Body of pancreas (tissue), 4 donors: ENCODE data around the gene DNM3. TPM values are rescaled to one million over a fixed set of nuclear protein-coding genes. Genes with fewer than 3 reads are reported as not detected.

Source experiments
- ATAC-seq: fragments of 150-250 bp; one replicate; pipeline ENCODE4 v1.9.1; 2016
- DNase-seq, 4 donors: peaks; one replicate each; pipeline ENCODE4 v3.0.0-alpha.2; 2019
- H3K27ac ChIP-seq, 4 donors: fragments of 200-600 bp; sonication (generic); 1 replicate in 3 of 4; 2 replicates in 1 of 4; pipeline versions ENCODE4 v1.5.1 to v1.6.1; 2016 to 2019; ENCODE audit warnings: mild to moderate bottlenecking in 1 of 4, mixed read lengths in 1 of 4, moderate library complexity in 1 of 4
- H3K27me3 ChIP-seq, 2 donors: fragments of 200-600 bp; sonication (generic); one replicate each; pipeline ENCODE4 v1.6.0; 2016; ENCODE audit warnings: mild to moderate bottlenecking in 1 of 2
- H3K36me3 ChIP-seq, 2 donors: fragments of 200-600 bp; sonication (generic); replicated peaks in 1 of 2; 2 replicates each; pipeline ENCODE4 v1.5.1; 2016; ENCODE audit warnings: low read depth in 2 of 2; ENCODE audit not compliant: insufficient read depth in 1 of 2
- H3K4me1 ChIP-seq: fragments of 200-600 bp; sonication (generic); one replicate; pipeline ENCODE4 v1.6.0; 2016
- H3K4me3 ChIP-seq, 2 donors: fragments of 200-600 bp; sonication (generic); 1 replicate in 1 of 2; 2 replicates in 1 of 2; pipeline ENCODE4 v1.5.1; 2016 to 2019
- H3K9me3 ChIP-seq, 3 donors: fragments of 200-600 bp; sonication (generic); 1 replicate in 2 of 3; 2 replicates in 1 of 3; pipeline ENCODE4 v1.5.1; 2016
- POLR2A ChIP-seq, 3 donors: fragments of 450-650 bp; IDR thresholded peaks; one replicate each; pipeline ENCODE4 v1.6.1; 2016; ENCODE audit warnings: antibody characterized with exemption in 3 of 3, mild to moderate bottlenecking in 2 of 3
- WGBS, 2 donors: methylation state at CpG; one replicate each; pipeline ENCODE4 v1.1.5; 2017; 5-methylcytosine and 5-hydroxymethylcytosine counted together
- intact Hi-C: fragments of 100-400 bp; cut with DNase I; formaldehyde crosslinking; loops from one replicate; pipeline ENCODE4 v1.15.1; 2023
- total RNA-seq, 2 donors: library from RNA; depleted of rRNA; stranded (reverse); fragments of >200 nt; gene quantifications; one replicate each; pipeline ENCODE4 v1.1.0, GENCODE V29; 2016
- TF ChIP-seq, protein P1 (sequence below), 7 experiments: fragments of 450-650 bp in 4 of 7; fragments of 200-600 bp in 3 of 7; sonication (generic) in 3 of 7; IDR thresholded peaks; one replicate each; pipeline ENCODE4 v1.5.1; 2016 to 2019; ENCODE audit warnings: antibody characterized with exemption in 7 of 7

Gene DNM3
- total RNA-seq, 2 donors from 2014 or later: 2.9 to 4.0 TPM

DNA sequence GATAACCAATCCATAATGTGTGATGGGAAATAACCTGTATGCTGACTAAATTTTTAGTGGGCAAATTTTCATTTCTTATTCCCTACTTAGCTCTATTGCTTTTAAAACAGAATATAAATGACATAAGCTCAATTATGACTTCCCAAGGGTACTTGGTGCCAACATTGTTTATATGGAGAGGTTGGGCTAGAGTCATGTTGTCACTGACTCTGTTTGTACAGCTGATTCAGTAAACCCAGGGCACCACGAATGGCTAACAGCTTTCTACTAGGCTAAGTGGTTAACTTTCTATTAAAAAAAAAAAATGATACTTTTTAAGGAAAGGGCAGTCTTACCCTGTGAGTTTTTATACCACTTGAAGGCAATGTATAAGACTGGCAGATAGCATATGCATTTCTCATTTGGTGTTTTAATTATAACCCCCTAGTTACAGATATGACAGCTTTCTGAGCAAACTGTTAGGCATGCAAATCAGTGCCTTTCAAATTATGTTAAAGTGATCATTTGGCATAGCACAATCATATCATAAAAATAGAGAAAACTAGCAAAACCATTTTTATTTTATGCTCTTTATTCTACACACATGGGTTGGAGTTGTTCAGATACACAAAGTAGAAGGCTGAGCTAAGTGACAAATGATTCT is 147.1 kb downstream of the DNM3 start:
- DNase-seq: no peak
- H3K9me3 ChIP-seq: no peaks in the 10 kb centered on the region
- TF ChIP-seq POLR2A (IDR thresholded peaks at IDR 0.05): no peak
- TF ChIP-seq, protein P1, sequence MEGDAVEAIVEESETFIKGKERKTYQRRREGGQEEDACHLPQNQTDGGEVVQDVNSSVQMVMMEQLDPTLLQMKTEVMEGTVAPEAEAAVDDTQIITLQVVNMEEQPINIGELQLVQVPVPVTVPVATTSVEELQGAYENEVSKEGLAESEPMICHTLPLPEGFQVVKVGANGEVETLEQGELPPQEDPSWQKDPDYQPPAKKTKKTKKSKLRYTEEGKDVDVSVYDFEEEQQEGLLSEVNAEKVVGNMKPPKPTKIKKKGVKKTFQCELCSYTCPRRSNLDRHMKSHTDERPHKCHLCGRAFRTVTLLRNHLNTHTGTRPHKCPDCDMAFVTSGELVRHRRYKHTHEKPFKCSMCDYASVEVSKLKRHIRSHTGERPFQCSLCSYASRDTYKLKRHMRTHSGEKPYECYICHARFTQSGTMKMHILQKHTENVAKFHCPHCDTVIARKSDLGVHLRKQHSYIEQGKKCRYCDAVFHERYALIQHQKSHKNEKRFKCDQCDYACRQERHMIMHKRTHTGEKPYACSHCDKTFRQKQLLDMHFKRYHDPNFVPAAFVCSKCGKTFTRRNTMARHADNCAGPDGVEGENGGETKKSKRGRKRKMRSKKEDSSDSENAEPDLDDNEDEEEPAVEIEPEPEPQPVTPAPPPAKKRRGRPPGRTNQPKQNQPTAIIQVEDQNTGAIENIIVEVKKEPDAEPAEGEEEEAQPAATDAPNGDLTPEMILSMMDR (IDR thresholded peaks at IDR 0.05): no peak
- no peaks in the 10 kb centered on the region for H3K27me3 ChIP-seq
- intact Hi-C loops: no loop called here
- WGBS, 2 donors: 13 to 33% methylated on average over 1 of the region's 1 CpG
- H3K4me3 ChIP-seq: no peak overlapping the region
- ATAC-seq: no peak
- no peak overlapping the region for H3K27ac ChIP-seq
- no peaks in the 10 kb centered on the region for H3K4me1 ChIP-seq
- no peaks in the 10 kb centered on the region for H3K36me3 ChIP-seq

GRCh38 chr1:171990371-171990770 is 149.1 kb downstream of the DNM3 start:
- ATAC-seq (no peak), DNase-seq (no peak)
- H3K9me3 ChIP-seq: no peaks in the 10 kb centered on the region
- intact Hi-C loops: no loop called here
- H3K36me3 ChIP-seq: no peaks in the 10 kb centered on the region
- TF ChIP-seq POLR2A (IDR thresholded peaks at IDR 0.05): no peak
- no peaks in the 10 kb centered on the region for H3K27me3 ChIP-seq
- H3K4me3 ChIP-seq: no peak overlapping the region
- no peaks in the 10 kb centered on the region for H3K4me1 ChIP-seq
- H3K27ac ChIP-seq: no peak overlapping the region

DNA sequence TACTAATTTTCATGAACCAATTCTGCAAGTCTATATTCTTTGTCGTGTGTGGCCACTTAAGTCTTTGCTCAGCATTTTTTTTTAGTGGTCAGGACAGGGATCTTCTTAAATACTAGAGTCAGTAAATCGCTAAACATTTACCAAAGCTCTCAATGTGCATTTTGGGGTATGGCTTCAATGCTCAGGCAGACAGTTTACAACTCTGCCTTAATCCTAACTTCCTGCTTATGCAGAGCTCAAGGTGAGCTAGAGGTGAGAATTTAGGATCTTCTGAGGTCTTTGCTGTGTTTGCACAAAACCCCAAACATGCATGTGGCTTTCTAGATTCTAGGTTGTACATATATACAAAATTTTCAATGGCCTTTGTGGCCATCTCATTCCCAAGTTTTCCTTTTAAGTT is 153.0 kb downstream of the DNM3 start:
- intact Hi-C loops: no loop called here
- H3K4me3 ChIP-seq: no peak overlapping the region
- DNase-seq (no peak), ATAC-seq (no peak)
- no peaks in the 10 kb centered on the region for H3K4me1 ChIP-seq
- no peaks in the 10 kb centered on the region for H3K27me3 ChIP-seq
- 80 to 90% methylated on average over 2 of the region's 2 CpGs for WGBS, 2 donors
- H3K36me3 ChIP-seq: no peaks in the 10 kb centered on the region
- no peak for TF ChIP-seq POLR2A (IDR thresholded peaks at IDR 0.05)
- H3K27ac ChIP-seq: no peak overlapping the region
- H3K9me3 ChIP-seq: no peaks in the 10 kb centered on the region

DNA sequence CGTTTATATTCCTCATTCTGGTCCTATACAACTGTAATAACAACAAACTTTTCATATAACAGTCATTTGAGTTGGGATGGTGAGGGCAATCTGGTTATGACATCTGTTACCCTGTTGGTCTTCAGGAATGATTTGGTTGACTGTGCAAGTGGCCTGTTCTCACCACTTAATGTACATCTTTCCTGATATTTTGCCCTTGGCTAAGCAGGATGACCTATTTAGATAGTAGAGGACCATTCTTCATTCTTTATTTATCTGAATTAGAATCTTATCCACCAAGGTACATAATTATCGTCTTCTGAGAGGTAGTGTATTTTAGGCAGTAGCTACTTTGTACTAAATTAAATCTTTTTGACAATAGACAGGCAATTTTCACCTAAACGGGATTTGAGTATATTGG is 154.3 kb downstream of the DNM3 start:
- Histone ChIP-seq H3K27me3 (no peaks in the 10 kb centered on the region), H3K4me1 (no peaks in the 10 kb centered on the region), H3K9me3 (no peaks in the 10 kb centered on the region), H3K4me3 (no peak overlapping the region), H3K36me3 (no peaks in the 10 kb centered on the region), H3K27ac (no peak overlapping the region)
- TF ChIP-seq POLR2A (IDR thresholded peaks at IDR 0.05): no peak
- TF ChIP-seq, protein P1 (IDR thresholded peaks at IDR 0.05): no peak
- ATAC-seq (no peak), DNase-seq (no peak)
- WGBS, 2 donors: 69 to 80% methylated on average over 3 of the region's 3 CpGs
- intact Hi-C loops: no loop called here

DNA sequence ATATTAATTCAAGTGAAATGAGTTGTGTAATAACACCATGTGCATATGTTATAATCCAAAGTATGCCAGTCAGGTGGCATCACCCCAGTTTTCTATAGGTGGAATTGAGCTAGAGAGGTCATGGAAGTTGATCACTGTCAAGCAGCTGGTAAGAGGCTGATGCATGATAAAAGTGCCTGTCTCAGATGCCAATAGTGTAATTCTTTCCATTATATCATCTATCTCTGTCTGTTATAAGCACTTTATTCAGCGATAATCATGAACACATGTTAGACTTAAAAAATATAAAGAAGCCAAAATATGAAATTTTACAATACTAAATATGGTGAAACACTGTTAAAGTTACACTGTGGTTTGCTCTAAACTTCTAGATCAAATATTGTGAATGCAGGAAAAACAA is 156.6 kb downstream of the DNM3 start:
- DNase-seq (no peak), ATAC-seq (no peak)
- no peaks in the 10 kb centered on the region for H3K27me3 ChIP-seq
- intact Hi-C loops: no loop called here
- no peaks in the 10 kb centered on the region for H3K4me1 ChIP-seq
- H3K4me3 ChIP-seq: no peak overlapping the region
- H3K36me3 ChIP-seq: no peaks in the 10 kb centered on the region
- 82 to 94% methylated on average over 1 of the region's 1 CpG for WGBS, 2 donors
- TF ChIP-seq POLR2A (IDR thresholded peaks at IDR 0.05): no peak
- TF ChIP-seq, protein P1 (IDR thresholded peaks at IDR 0.05): no peak
- no peak overlapping the region for H3K27ac ChIP-seq
- no peaks in the 10 kb centered on the region for H3K9me3 ChIP-seq

GRCh38 chr1:171998711-171999110 is 157.4 kb downstream of the DNM3 start:
- intact Hi-C loops: no loop called here
- Histone ChIP-seq H3K27ac (no peak overlapping the region), H3K36me3 (no peaks in the 10 kb centered on the region), H3K9me3 (no peaks in the 10 kb centered on the region), H3K27me3 (no peaks in the 10 kb centered on the region), H3K4me3 (no peak overlapping the region), H3K4me1 (no peaks in the 10 kb centered on the region)
- no peak for DNase-seq
- TF ChIP-seq, protein P1 (IDR thresholded peaks at IDR 0.05): no peak
- no peak for TF ChIP-seq POLR2A (IDR thresholded peaks at IDR 0.05)
- ATAC-seq: no peak
- 83% methylated on average over 2 of the region's 2 CpGs for WGBS, 2 donors
